ENCODE data around the gene JARID2.

DNA sequence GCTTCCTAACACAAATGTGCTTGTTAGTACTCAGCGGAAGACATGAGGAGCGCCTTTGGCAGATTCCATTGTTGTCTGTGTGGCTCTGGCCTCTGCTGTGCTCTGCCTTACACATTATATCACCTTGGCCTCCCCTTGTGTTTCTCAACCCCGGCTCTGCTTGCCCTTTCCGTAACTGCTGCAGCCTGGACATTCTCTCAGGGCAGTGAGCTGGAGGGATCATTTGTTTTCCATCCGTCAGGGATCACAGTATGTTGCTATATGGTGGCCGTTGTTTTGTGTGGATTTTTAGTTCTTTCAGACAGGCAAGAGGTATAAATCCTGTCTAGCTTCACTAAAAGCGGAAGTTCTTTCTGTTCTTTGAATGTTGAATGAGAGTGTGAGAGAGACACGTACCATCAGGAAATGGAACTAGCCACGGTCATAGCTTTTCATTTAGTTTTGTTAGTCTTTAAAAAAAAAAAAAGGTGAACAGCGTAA is 175.1 kb downstream of the JARID2 start:
- no peak for TF ChIP-seq EZH2 (IDR thresholded peaks at IDR 0.05)
- no peak for TF ChIP-seq CTCF (IDR thresholded peaks at IDR 0.05)
- no peak for TF ChIP-seq EZH2phosphoT487 (IDR thresholded peaks at IDR 0.05)
